Central memory CD4-positive, alpha-beta T cell (primary cell): ENCODE measurements around the gene PKD1L1.
"Not testable (repeated sequence)": the region's sequence is repeated elsewhere in the genome, so short reads cannot be mapped to it uniquely, and the experiment has no call there.

Source experiments
- DNase-seq: peaks from one replicate; pipeline ENCODE4 v3.0.0; 2022

The PKD1L1 gene

GRCh38 chr7:47937065-47937687, 11.1 kb downstream of the PKD1L1 start:
- DNase-seq: no peak

- DNase-seq: no peak
These were observed 11.9 kb downstream of the PKD1L1 start for GRCh38 chr7:47936323-47936722.

- DNase-seq: no peak
These were observed 12.9 kb downstream of the PKD1L1 start for GRCh38 chr7:47935336-47935735.

GRCh38 chr7:47934831-47935230, 13.4 kb downstream of the PKD1L1 start:
- DNase-seq: no peak

- no peak for DNase-seq
These were observed 15.1 kb downstream of the PKD1L1 start for GRCh38 chr7:47933215-47933614.

GRCh38 chr7:47932466-47933037, 15.7 kb downstream of the PKD1L1 start:
- DNase-seq: no peak

- DNase-seq: no peak
These were observed 16.2 kb downstream of the PKD1L1 start for GRCh38 chr7:47932016-47932415.

GRCh38 chr7:47931005-47932004, 17.0 kb downstream of the PKD1L1 start:
- no peak for DNase-seq

- DNase-seq: no peak
These were observed 24.0 kb downstream of the PKD1L1 start for GRCh38 chr7:47924266-47924665.

GRCh38 chr7:47923081-47923875, 25.0 kb downstream of the PKD1L1 start:
- not testable (repeated sequence) for DNase-seq

GRCh38 chr7:47916514-47916913, 31.8 kb downstream of the PKD1L1 start:
- not testable (repeated sequence) for DNase-seq

GRCh38 chr7:47915616-47915976, 32.7 kb downstream of the PKD1L1 start:
- no peak for DNase-seq

- no peak for DNase-seq
These were observed 33.3 kb downstream of the PKD1L1 start for GRCh38 chr7:47914717-47915615.

- DNase-seq: no peak
These were observed 35.9 kb downstream of the PKD1L1 start for GRCh38 chr7:47912332-47912731.

GRCh38 chr7:47908720-47909119, 39.5 kb downstream of the PKD1L1 start:
- DNase-seq: no peak

- no peak for DNase-seq
These were observed 40.2 kb downstream of the PKD1L1 start for GRCh38 chr7:47907981-47908616.

- DNase-seq: no peak
These were observed 41.4 kb downstream of the PKD1L1 start for GRCh38 chr7:47906883-47907282.

- no peak for DNase-seq
These were observed 43.0 kb downstream of the PKD1L1 start for GRCh38 chr7:47905076-47905920.

GRCh38 chr7:47902013-47902412, 46.3 kb downstream of the PKD1L1 start:
- no peak for DNase-seq

GRCh38 chr7:47901542-47901941, 46.7 kb downstream of the PKD1L1 start:
- DNase-seq: no peak
